A172 (cell line): ENCODE measurements around the gene JPH3. TPM values are rescaled to one million over a fixed set of nuclear protein-coding genes. Genes with fewer than 3 reads are reported as not detected.
A peak's percentile ranks its signal among the peaks of the same experiment; 100 is the strongest.

Experiments used
- DNase-seq: peaks from one replicate; pipeline ENCODE4 v3.0.0-alpha.2; 2015; ENCODE audit warnings: low spot score
- total RNA-seq: library from RNA; depleted of rRNA; stranded (reverse); fragments of >200 nt; shearing (Covaris generic); gene quantifications from 2 replicates; pipeline ENCODE4 v1.2.3, GENCODE V29; 2014; rRNA removed

The JPH3 gene
- total RNA-seq, result 9.1 and 12.0 TPM in 2 replicates

DNA sequence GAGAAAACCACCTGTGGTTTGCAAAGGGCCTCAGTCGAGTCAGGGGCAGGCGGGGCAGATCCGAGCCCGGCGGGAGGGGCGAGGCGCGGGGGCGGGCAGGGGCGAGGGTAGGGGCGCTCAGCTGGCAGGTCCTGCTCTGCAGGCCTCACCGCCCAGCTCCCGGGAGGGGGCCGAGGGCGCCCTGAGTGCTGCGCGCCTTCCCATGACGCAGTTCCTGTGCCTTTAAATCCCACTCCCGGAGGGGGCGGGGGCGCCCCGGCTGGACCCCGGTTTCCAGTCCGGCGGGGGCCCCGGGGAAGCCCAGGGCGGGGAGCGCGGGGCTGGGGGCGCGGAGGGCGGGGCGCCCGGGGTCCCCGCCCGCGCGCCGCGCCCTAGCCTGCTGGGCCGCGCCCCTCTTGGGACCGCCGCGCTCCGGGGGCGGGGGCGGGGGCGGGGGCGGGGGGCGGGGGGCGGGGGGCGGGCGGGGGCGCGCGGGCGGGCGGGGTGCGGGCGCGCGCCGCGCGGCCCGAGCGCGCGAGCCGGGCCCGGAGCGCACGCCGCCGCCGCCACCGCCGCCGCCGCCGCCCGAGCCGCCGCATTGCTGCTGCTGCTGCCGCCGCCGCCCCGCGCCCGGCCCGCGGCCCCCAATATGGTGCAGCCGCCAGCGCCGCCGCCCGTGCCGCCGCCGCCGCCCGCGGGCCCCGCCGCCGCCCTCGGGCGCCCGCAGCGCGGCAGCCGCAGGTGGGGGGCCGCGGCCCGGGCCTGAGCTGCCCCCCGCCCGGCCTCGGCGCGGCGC, at the start of gene JPH3:
TSS of gene JPH3 (plus strand) at position 508 of the 775 bp plus-strand sequence. CDS start 639 bp downstream, outside the sequence.
- peak; percentile 41 for DNase-seq

- DNase-seq, result peak; percentile 51
Measured at GRCh38 chr16:87552772-87553573, 49.3 kb upstream of the JPH3 start.

DNA sequence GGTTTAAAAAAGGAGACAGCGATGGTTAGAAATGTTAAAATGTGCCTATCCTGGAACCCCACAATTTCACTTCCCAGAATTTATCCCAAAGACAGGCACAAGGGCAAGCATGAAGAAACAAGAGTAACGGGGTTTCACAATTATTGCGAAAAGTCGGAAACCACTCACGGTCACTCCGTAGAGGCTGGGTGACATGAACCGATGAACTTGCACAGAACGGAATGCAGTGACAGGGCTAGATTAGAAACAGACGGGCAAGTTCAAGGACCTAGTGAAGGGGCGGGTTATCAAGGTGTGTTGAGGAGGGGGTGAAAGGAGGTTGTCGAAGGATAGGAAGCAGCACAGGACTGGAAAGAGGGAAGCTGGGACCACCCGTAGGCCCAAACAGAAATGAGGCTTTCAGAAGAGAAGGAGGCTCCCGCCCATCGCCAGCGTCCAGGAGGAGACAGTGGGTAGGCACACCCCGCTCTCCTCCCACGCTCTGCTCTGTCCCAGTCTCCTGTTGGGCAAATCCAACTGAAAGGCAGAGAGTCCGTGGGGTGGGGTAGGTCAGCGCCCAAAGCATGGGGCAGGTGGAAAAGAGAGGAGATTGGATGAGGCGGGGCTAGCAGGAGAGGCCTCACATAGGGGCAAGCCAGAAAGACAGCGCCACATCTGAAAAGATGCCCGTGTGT, 47.4 kb upstream of the JPH3 start:
- DNase-seq, result no peak

DNA sequence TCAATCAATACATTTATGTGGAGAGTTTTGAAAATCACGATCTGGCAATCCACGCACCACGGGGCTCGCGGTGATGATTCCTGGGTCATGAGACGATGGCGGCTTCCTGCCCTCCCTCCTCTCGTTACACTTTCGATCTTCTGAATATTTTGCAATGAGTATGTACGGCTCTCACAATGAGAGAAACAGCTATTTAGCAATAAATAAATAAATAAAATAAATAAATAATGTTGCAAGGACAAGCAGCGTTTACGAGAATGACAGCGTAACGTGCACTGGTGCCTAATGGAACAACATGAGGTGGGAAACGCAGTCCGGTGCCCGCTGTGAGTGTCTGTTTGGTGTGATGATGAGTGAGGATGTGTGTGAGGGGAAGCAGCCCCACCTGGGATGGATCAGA, 46.7 kb upstream of the JPH3 start:
- DNase-seq, result no peak

- no peak for DNase-seq
Measured at GRCh38 chr16:87556941-87557459, 45.3 kb upstream of the JPH3 start.

GRCh38 chr16:87558682-87559081, 43.6 kb upstream of the JPH3 start:
- DNase-seq, result no peak

DNA sequence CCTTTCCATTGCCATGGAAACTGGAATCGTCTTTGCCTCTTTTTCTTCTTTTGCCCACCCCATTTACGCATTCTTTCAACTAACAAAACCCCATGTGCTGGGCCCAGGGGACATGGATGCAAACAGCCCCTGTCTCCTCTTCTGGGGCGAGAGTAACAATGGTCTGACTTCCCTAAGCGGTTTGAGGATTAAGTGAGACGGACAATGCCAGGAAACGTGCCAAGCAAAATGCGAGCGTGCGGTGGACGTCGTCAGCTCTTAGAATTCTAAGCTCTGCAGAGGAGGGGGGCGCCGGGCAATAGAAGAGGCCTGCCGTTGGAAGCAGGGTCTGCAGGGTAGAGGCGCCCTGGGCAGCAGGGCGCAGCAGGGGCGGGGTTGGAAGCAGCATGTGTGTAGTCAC, 42.4 kb upstream of the JPH3 start:
- DNase-seq, result no peak

- DNase-seq, result peak; percentile 67
Measured at GRCh38 chr16:87560428-87561199, 41.7 kb upstream of the JPH3 start.

GRCh38 chr16:87561200-87562105, 40.9 kb upstream of the JPH3 start:
- DNase-seq, result no peak

DNA sequence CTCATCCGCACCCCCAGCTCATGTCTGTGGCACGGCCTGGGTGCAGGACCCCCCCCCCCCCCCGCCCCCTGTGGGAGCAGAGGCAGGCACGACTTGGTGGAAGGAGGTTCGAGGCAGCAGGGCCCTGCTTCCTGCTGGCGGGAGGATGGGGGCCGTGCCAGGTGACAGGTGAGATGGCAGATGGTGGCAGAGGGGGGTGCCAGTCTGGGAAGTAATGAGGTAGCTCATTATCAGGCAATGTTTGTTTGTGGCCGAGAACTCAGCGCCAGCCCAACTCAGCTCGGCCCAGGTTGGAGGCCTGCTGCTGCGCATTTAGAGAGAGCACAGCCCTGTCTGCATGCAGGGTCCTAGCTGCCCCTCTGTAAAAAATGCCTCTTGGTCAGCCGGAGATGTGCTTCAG, 40.1 kb upstream of the JPH3 start:
- no peak for DNase-seq

DNA sequence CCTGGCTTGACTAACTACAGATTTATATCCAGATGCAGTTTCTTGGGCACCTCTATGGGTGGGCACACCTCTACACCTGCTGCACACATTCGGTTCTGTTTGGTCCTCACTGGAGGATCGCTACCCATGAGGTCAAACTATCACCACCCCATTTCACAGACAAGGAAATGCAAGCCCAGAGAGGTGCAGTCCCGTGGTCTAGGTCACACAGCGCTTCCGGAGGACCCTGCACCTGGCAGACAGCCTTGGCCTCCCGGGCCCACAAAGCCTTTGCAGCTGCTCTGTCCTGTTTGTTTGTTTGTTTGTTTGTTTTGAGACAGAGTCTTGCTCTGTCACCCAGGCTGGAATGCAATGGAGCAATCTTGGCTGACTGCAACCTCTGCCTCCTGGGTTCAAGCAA, 39.3 kb upstream of the JPH3 start:
- DNase-seq, result no peak

DNA sequence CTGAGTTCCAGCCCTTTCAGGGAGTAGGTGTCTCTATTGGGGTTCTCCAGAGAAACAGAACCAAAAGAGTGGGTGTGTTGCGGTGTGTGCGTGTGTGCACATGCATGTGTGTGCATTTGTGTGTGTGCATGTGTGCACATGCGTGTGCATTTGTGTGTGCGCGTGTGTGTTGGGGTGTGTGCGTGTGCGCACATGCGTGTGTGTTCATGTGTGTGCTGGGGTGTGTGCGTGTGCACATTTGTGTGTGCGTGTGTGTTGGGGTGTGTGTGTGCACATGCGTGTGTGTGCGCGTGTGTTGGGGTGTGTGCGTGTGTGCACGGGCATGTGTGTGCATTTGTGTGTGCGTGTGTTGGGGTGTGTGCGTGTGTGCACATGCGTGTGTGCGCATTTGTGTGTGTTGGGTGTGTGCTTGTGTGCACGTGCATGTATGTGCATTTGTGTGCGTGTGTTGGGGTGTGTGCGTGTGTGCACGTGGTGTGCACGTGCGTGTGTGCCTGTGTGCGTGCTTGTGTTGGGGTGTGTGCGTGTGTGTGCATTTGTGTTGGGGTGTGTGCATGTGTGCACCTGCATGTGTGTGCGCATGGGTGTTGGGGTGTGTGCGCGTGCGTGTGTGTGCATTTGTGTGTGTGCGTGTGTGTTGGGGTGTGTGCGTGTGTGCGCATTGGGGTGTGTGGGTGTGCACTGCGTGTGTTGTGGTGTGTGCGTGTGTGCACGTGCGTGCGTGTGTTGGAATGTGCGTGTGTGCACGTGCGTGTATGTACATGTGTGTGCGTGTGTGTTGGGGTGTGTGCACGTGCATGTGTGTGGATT, 38.4 kb upstream of the JPH3 start:
- DNase-seq, result no peak

DNA sequence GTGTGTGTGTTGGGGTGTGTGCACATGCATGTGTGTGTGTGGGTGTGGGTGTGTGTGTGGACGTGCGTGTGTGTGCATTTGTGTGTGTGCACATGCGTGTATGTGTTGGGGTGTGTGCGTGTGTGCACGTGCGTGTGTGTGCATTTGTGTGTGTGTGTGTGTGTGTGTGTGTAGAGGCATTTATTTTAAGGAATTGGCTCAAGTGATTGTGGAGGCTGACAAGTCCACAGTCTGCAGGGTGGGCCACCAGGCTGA, 37.9 kb upstream of the JPH3 start:
- DNase-seq, result no peak

DNA sequence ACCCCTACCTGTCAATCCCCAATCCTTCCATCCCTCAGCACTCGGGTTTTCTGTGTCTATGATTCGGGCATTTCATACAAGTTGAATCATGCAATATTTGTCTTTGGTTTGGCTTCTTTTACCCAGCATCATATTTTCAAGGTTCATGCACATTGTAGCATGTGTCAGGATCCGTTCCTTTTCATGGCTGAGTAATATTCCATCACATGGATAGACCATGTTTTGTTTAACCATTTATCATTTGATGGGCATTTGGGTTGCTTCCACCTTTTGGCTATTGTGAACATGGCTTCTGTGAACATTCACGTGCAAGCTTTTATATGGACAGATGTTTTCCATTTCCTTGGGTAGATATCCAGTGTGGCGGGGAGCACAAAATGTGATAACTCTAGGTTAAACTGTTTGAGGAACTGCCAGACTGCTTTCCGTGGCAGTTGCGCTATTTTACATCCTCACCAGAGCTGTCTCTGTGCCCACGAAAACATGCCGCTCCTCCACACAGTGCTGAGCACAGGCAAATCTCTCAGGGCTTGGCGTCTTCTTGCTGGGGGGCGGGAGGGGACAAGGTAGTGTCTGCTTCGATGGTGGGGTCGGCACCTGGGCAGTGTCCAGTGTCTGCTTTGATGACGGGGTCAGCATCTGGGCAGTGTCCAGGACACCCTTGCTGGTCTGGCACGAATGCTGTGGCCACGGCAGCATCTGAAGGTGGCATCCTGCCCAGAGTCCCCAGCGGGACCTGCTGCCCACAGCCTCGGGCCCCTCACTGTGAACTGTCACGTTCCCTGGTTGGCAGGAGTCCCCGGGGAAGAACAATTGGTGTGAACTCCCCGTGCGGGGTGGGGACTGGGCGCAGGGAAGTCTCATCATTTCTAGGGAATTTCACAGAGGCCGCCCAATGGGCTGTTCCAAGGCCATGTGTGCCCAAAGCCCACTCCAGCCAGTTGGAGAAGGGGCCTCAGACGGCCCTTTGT, 32.4 kb upstream of the JPH3 start:
- DNase-seq, result peak; percentile 23

GRCh38 chr16:87570572-87570937, 31.8 kb upstream of the JPH3 start:
- no peak for DNase-seq

DNA sequence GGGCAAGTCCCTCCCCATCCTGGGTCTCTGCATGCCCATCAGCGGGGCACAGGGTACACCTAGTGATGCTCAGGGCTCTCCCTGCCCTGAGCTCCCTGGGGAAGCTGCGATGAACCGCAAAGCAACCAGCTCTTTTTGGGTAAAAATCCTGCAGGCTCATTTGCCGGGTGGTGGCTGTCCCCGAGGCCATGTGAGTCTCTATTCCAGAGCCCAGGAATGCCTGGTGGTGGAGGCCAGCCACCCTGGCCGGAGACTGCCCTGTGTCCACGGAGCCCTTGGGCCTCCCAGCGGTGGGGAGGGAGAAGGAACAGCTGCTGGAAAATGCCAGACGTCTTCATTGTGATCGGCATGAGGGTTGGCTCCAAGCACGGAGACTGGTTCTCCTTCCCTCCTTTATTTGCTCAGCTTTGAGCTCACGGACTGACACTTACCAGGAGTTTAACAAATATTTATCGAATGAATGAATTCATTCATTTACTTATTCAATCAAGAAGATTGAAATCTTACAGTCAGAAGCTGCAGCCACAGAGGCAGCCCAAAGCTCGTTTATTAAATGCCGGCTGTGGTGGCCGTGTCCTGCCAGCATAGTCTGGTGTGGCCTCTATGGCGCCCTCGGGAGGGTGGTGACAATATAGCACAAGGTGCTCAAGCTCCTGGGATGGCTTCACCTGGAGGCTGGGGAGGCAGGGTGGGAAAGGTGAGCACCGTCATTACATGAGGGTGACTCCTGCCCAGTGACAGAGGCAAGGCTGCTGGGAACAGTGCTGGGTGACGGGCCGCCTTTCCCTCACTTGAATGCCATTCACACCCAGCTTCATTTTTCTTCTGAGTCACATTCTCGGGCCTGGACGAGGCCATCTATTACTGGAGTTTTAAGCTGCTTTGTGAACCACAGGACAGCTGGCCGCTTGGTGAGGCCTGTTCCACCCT, 31.1 kb upstream of the JPH3 start:
- peak; percentile 36 for DNase-seq

DNA sequence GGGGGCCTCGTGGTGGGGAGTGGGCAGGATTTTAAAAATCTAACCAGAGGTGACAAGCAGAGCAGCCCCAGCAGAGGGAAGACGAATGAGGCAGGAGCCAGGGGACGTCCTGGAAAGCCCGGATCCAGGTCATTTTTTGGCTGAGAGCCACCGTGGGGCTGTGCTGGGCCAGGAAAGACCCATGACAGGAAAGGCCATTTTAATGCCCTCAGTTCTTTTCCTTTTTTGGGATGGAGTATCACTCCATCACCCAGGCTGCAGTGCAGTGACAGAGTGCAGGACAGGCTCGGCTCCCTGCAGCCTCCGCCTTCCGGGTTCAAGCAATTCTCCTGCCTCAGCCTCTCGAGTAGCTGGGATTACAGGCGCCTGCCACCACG, 30.5 kb upstream of the JPH3 start:
- no peak for DNase-seq

DNA sequence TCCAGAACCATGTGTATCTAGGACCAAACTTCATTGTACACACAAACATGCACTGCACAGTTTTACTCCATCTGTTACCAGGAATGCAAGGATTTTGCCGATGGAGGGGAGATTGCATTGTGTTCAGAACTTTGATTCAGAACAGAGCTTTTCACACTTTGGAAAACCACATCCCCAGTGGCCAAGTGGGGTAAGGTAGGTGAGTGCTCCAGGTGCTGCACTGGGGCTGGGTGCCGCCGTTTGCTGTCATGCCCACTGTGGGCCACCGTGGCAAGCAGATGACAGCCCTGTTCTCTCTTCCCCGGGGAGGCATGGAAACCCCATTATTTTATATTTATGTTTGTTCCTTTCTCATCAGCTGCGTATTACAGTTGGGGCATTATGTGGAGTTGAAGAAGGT, 29.3 kb upstream of the JPH3 start:
- no peak for DNase-seq
